Fibroblast of pulmonary artery (primary cell): ENCODE measurements around the gene ARSG.
A peak's percentile ranks its signal among the peaks of the same experiment; 100 is the strongest.

Source experiments
- DNase-seq: peaks from one replicate; pipeline ENCODE4 v3.0.0-alpha.2; 2010; ENCODE audit warnings: low read depth
- H3K4me3 ChIP-seq: replicated peaks from 2 replicates; pipeline ENCODE4 v1.5.1; 2011; ENCODE audit warnings: low read depth, mild to moderate bottlenecking, control low read depth, low read length, moderate library complexity
- TF ChIP-seq, protein P1 (sequence below): IDR thresholded peaks from 2 replicates; pipeline ENCODE4 v1.5.1; 2011; ENCODE audit warnings: mild to moderate bottlenecking, control low read depth, low read length, inconsistent platforms; ENCODE audit errors: missing control alignments

The ARSG gene

DNA sequence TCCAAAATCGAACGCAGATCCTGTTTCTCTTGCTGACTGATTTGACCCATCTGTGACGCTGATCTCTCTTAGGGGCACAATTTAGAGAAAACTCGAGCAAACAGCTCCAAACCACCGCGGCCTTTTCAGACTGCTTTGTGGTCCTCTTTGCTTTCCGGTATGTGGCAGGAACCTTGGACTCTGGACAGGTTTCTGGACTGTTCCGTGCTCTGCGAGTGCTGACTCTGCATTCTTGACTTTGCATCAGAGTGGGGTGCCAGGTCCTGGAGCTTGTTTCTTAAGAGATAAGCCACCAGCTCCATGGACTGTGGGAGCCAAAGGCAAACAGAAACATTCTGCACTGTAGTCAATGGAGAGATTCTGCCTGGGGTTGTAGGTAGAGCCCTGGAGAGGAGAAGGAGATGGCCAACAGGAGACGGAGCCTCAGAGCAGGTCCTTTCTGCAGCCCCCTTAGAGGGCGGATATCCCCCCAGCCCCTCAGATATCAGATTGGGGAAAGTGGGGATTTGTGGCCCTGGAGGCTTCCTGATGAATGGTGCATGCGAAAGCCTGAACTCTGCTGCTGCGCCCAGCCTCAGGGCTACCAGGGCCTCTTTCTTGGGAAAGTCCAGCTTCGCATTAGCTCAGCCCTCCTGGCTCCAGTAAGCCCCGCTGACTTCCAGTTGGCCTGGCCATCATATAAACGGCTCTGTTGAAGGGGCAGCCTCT is 100.4 kb downstream of the ARSG start:
- TF ChIP-seq, protein P1, sequence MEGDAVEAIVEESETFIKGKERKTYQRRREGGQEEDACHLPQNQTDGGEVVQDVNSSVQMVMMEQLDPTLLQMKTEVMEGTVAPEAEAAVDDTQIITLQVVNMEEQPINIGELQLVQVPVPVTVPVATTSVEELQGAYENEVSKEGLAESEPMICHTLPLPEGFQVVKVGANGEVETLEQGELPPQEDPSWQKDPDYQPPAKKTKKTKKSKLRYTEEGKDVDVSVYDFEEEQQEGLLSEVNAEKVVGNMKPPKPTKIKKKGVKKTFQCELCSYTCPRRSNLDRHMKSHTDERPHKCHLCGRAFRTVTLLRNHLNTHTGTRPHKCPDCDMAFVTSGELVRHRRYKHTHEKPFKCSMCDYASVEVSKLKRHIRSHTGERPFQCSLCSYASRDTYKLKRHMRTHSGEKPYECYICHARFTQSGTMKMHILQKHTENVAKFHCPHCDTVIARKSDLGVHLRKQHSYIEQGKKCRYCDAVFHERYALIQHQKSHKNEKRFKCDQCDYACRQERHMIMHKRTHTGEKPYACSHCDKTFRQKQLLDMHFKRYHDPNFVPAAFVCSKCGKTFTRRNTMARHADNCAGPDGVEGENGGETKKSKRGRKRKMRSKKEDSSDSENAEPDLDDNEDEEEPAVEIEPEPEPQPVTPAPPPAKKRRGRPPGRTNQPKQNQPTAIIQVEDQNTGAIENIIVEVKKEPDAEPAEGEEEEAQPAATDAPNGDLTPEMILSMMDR = no peak
- H3K4me3 ChIP-seq = no peak overlapping the region
- DNase-seq = no peak

DNA sequence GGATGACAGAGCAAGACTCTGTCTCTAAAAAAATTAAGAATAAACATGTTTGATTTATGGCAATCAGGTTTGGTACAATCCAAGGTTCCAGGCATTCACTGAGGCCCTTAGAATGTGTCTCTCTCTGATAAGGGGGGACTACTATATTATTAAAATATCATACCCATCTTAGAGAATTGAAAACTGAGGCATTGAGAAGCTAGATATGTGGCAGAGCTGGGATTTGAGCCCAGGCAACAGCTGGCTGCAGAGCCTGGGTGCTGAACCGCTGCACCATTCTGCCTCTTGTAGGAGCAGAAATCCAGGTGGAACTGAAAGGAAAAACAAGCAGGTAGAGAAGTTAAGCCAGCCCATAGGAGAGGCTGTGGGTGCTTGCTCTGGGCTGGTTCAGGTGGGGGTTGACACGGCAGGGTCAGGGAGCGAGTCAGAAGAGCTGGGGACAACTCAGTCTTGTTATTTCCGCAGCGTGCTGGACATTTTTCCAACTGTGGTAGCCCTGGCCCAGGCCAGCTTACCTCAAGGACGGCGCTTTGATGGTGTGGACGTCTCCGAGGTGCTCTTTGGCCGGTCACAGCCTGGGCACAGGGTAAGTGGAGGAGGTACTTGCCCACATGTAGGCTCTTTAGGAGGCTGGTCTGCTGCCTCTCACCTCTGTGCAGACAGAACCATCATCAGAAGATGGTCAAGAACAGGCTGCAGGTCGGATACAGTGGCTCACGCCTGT is 103.5 kb downstream of the ARSG start:
- TF ChIP-seq, protein P1 = no peak
- no peak overlapping the region for H3K4me3 ChIP-seq
- DNase-seq = no peak

DNA sequence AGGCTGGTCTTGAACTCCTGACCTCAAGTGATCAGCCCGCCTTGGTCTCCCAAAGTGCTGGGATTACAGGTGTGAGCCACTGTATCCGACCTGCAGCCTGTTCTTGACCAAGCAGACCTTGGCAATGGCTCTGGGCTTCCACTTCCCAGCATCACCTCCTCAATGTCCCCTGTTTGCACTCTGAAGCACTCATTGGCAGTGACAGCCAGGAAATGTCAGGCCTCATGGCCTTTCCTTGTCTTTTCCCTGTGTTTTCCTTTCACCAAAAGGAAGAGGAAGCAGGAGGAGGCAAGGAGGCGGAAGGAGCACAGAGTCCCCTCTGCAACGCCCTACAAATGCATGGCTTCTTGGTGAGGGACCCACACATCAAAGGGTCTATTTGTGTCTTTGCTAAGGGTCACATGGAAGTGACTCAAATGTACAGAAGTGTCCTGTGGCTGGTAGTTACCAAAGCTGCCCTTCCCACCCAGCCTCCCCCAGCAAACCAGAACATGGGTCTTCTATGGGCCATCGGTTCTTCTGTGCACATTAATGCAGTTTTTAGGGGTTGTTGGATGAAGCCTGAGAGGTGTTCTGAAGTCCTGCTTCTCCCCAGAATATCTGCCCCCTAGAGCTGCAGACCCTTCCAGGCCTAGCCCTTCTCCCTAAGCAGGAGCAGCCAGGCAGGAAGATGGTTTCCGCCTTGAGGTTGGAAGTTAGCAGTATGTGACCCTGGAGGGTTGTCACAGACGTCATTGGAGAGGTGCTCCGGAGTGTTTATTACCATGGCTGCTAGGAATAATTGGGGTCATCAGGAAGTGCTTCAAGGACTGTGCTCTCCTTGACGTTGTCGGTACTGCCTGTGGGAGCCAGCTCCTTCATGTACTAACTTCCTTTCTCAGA is 105.2 kb downstream of the ARSG start:
- DNase-seq = no peak
- TF ChIP-seq, protein P1 = no peak
- H3K4me3 ChIP-seq = no peak overlapping the region

DNA sequence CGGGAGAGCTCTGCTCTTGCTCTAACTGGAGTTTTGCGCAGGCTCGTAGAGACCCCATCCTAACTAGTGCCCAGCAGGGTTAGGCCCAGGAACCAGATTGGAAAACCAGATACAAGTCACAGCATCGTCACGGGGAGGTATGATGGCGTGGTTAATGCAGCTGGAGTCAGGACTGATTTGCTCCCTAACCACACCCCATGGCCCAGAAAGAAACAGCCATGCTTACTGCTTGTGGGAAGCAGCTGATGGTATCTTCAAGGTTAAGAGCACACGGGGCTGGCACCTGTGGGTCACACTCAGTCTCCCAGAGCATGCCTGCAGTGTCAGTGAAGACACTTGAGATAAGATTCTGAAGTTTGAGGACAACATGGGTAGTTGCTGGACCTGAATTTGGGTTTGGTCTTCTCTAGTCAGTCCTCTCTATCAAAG is 105.8 kb downstream of the ARSG start:
- DNase-seq = no peak
- no peak overlapping the region for H3K4me3 ChIP-seq
- TF ChIP-seq, protein P1 = no peak

DNA sequence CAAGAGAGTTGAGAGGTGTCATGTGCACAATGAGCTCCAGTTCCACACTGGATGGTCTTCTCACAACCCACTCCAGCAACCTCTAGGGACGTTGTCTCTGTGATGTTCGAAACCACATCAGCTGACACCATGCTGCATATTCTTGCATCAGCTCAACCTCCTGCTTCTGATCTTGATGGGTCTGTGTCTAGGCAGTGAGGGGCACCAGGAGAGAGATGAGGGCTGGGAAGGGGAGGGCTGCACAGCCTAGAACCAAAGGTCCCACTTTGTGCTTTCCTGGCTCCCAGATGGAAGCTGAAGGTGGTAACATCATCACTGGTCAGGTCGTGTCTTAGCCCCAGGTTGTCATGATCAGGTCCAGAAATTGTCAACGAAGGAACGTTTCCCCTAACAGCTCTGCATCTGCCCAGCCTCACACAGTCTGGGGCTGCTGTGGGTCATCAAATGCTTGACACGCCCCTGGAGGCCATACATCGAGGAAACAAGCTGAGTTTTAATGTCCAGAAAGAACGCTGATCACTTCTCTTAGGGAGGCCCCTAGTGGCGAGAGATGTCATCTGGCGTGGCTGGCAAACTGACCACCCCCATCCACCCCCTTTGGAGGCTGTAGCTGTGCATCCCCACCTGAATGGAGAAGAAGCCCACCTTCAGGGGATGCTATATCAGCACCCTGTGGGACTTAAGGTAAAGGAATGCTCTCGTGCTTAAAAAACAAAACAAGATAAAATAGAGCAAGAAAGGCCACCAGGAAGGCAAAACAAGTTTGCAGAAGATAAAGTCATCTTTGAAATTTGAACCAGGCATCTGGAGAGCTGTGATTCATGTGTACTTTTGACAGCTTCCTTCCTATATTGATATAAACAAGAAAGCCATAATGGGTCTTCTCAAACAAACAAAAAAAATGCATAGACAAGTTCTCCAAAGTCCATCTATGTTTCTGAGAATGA is 107.7 kb downstream of the ARSG start:
- peak overlapping the region; percentile 14 for H3K4me3 ChIP-seq
- DNase-seq = peak; percentile 83
- TF ChIP-seq, protein P1 = peak; percentile 92
